Fibroblast of villous mesenchyme (primary cell): ENCODE measurements around the gene FHL5. TPM values are rescaled to one million over a fixed set of nuclear protein-coding genes. Genes with fewer than 3 reads are reported as not detected.
"Not testable (repeated sequence)": the region's sequence is repeated elsewhere in the genome, so short reads cannot be mapped to it uniquely, and the experiment has no call there.

Experiments
- DNase-seq: peaks from one replicate; pipeline ENCODE4 v3.0.0-alpha.2; 2010; ENCODE audit warnings: low read depth
- H3K4me3 ChIP-seq: 2 replicates; pipeline ENCODE4 v1.5.1; 2011; ENCODE audit warnings: low read depth, mild to moderate bottlenecking, low read length
- CTCF ChIP-seq: IDR thresholded peaks from 2 replicates; pipeline ENCODE4 v1.5.1; 2012; ENCODE audit warnings: low read depth, mild to moderate bottlenecking, low read length; ENCODE audit not compliant: insufficient read depth
- total RNA-seq: library from RNA; depleted of rRNA; stranded (reverse); fragments of >200 nt; gene quantifications from 2 replicates; pipeline ENCODE4 v1.2.3, GENCODE V29; 2012

The FHL5 gene
- total RNA-seq, 1 donor: not detected

GRCh38 chr6:96532399-96532798 is 30.5 kb upstream of the FHL5 start:
- no peak overlapping the region for H3K4me3 ChIP-seq
- no peak for DNase-seq
- TF ChIP-seq CTCF: no peak

GRCh38 chr6:96537726-96538125 is 25.2 kb upstream of the FHL5 start:
- no peak for TF ChIP-seq CTCF
- no peak for DNase-seq
- no peak overlapping the region for H3K4me3 ChIP-seq

GRCh38 chr6:96542702-96543101 is 20.2 kb upstream of the FHL5 start:
- DNase-seq: peak; percentile 10
- H3K4me3 ChIP-seq: no peak overlapping the region
- peak; percentile 34 for TF ChIP-seq CTCF

GRCh38 chr6:96545882-96546281 is 17.0 kb upstream of the FHL5 start:
- H3K4me3 ChIP-seq: no peak overlapping the region
- DNase-seq: no peak
- TF ChIP-seq CTCF: no peak

- no peak for DNase-seq
- H3K4me3 ChIP-seq: no peak overlapping the region
- no peak for TF ChIP-seq CTCF
Measured at GRCh38 chr6:96547654-96548053, 15.3 kb upstream of the FHL5 start.

- no peak for TF ChIP-seq CTCF
- no peak for DNase-seq
- no peak overlapping the region for H3K4me3 ChIP-seq
Measured at GRCh38 chr6:96554558-96554957, 8.4 kb upstream of the FHL5 start.

GRCh38 chr6:96559740-96560139 is 3.2 kb upstream of the FHL5 start:
- not testable (repeated sequence) for H3K4me3 ChIP-seq

More at GRCh38 chr6:96559740-96560139, 3.2 kb upstream of the FHL5 start:
- not testable (repeated sequence) for DNase-seq
